KOPT-K1 (cell line): Measurements from ENCODE around the gene TRPM4.
"Not testable (repeated sequence)": the region's sequence is repeated elsewhere in the genome, so short reads cannot be mapped to it uniquely, and the experiment has no call there.

Experiments
- H3K27ac ChIP-seq: fragments of 200-600 bp; sonication (generic); 2 replicates; pipeline ENCODE4 v1.5.1; 2016; ENCODE audit warnings: antibody characterized with exemption, mild to moderate bottlenecking, low read depth, low read length; ENCODE audit not compliant: poor library complexity, severe bottlenecking
- H3K36me3 ChIP-seq: fragments of 200-600 bp; sonication (generic); 2 replicates; pipeline ENCODE4 v1.5.1; 2017; ENCODE audit warnings: antibody characterized with exemption, mild to moderate bottlenecking, low read length, moderate library complexity; ENCODE audit not compliant: insufficient read depth
- H3K9me3 ChIP-seq: fragments of 200-600 bp; sonication (generic); 2 replicates; pipeline ENCODE4 v1.5.1; 2017; ENCODE audit warnings: antibody characterized with exemption, low read length, mild to moderate bottlenecking; ENCODE audit not compliant: insufficient read depth, poor library complexity, severe bottlenecking

Gene TRPM4

DNA sequence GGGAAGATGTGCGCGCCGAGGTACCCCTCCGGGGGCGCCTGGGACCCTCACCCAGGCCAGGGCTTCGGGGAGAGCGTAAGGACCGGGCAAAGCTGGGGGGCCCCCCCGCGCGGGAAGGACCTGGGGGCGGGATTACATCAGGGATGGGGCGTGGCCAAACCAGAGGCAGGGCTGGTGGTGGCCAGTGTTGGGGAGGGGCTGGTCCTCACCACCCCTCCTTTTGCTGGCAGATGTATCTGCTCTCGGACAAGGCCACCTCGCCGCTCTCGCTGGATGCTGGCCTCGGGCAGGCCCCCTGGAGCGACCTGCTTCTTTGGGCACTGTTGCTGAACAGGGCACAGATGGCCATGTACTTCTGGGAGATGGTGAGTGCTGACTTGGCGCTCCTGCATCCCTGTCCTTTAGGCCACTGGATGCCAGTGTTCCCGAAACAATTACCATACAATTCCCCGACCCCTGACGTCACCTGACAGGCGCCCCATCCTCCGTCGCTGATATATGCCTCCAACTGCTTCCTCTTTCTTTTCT lies 25.3 kb downstream of the TRPM4 start:
- H3K9me3 ChIP-seq, result no peaks in the 10 kb centered on the region
- no peak overlapping the region for H3K27ac ChIP-seq
- no peaks in the 10 kb centered on the region for H3K36me3 ChIP-seq

- no peaks in the 10 kb centered on the region for H3K36me3 ChIP-seq
- H3K27ac ChIP-seq, result no peak overlapping the region
- peaks cover 7% of the 10 kb centered on the region for H3K9me3 ChIP-seq
Measured at GRCh38 chr19:49186108-49186507, 28.5 kb downstream of the TRPM4 start.

- H3K27ac ChIP-seq, result no peak overlapping the region
- H3K36me3 ChIP-seq, result no peaks in the 10 kb centered on the region
- H3K9me3 ChIP-seq, result peaks cover 8% of the 10 kb centered on the region
Measured at GRCh38 chr19:49188626-49189200, 31.1 kb downstream of the TRPM4 start.

DNA sequence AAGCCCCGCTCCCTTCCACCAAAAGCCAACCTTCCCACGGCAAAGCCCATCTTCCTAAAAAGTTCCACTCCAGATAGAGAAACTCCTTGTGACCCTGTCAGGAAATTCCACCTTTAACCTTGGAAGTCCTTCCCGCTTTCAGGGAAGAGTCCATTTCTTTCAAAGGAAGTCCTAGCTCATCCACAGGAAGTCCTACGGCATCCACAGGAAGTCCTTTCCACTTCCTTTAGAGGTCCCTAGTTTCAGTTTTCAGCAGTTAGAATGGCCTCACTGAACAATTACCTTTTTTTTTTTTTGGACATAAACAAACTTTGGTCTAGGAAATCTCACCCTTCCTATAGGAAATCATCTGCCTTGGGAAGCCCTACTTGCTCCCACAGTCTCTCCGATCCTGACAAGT lies 31.7 kb downstream of the TRPM4 start:
- Histone ChIP-seq H3K36me3 (no peaks in the 10 kb centered on the region), H3K27ac (no peak overlapping the region), H3K9me3 (peaks cover 8% of the 10 kb centered on the region)

- H3K36me3 ChIP-seq, result no peaks in the 10 kb centered on the region
- no peak overlapping the region for H3K27ac ChIP-seq
- H3K9me3 ChIP-seq, result peaks cover 8% of the 10 kb centered on the region
Measured at GRCh38 chr19:49190781-49191180, 33.2 kb downstream of the TRPM4 start.

DNA sequence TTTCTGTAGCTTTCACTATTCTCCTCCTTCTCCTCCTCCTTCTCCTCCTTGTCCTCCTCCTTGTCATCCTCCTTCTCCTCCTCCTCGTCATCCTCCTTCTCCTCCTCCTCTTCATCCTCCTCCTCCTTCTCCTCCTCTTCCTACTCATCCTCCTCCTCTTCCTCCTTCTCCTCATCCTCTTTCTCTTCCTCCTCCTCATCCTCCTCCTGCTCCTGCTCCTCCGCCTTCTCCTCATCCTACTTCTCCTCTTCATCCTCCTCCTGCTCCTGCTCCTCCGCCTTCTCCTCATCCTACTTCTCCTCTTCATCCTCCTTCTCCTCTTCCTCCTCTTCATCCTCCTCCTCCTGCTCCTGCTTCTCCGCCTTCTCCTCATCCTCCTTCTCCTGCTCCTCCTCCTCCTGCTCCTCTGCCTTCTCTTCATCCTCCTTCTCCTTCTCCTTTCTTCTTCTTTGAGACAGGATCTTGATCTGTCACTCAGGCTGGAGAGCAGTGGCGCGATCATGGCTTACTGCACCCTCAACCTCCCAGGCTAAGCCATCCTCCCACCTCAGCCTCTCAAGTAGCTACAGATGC lies 36.3 kb downstream of the TRPM4 start:
- Histone ChIP-seq H3K9me3 (peaks cover 8% of the 10 kb centered on the region), H3K27ac (no peak overlapping the region), H3K36me3 (no peaks in the 10 kb centered on the region)

DNA sequence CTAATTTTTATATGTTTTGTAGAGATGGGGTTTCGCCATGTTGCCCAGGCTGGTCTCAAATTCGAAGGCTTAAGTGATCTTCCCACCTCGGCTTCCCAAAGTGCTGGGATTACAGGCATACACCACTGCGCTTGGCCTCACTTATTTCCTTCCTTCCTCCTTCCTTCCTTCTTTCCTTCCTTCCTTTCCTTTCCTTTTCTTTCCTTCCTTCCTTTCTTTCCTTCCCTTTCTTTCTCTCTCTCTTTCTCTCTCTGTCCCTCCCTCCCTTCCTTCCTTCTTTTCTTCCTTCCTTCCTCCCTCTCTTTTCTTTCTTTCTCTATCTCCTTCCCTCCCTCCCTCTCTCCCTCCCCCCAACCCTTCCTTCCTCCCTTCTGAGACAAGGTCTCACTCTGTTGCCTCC lies 36.8 kb downstream of the TRPM4 start:
- no peaks in the 10 kb centered on the region for H3K36me3 ChIP-seq
- H3K27ac ChIP-seq, result no peak overlapping the region
- H3K9me3 ChIP-seq, result peaks cover 8% of the 10 kb centered on the region

DNA sequence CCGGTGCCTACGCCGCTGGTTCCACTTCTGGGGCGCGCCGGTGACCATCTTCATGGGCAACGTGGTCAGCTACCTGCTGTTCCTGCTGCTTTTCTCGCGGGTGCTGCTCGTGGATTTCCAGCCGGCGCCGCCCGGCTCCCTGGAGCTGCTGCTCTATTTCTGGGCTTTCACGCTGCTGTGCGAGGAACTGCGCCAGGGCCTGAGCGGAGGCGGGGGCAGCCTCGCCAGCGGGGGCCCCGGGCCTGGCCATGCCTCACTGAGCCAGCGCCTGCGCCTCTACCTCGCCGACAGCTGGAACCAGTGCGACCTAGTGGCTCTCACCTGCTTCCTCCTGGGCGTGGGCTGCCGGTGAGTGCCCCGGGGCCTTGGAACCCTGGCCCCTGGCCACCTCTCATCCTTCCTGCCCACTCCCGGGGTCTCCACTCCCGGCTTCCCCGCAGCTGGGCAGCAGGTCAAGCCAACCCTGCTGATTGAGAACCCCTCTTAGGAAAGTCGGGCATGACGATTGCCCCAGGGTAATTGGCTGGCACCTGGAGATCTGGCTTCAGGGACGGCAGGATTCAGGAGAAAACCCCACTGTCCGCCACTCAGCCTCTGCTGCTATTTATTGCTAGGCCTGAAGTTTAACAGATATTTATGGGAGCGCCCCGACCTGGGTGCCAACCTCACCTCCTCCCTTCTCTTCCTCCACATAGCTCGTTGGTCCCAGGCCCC lies 39.1 kb downstream of the TRPM4 start:
- H3K9me3 ChIP-seq, result no peaks in the 10 kb centered on the region
- no peaks in the 10 kb centered on the region for H3K36me3 ChIP-seq
- H3K27ac ChIP-seq, result no peak overlapping the region

GRCh38 chr19:49200238-49200862 lies 42.8 kb downstream of the TRPM4 start:
- Histone ChIP-seq H3K9me3 (no peaks in the 10 kb centered on the region), H3K27ac (no peak overlapping the region), H3K36me3 (no peaks in the 10 kb centered on the region)

DNA sequence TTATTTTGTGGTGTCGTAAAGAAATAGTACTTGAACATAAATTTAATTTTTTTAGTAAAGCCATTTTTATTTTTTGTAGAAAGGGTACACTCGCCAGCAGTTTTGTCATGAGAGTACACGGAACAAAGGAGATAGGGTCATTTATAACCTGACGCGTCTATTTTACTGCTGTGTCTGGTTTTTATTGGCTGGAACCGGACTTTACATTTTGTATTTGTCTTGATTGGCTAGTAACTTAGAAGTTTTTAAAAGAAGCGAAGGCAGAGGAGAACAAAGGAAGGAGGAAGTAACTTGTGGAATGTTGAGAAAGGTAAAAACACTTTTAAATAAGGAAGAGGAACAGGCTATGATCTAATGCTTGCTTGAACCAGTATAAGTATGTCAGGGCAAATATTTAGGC lies 43.5 kb downstream of the TRPM4 start:
- no peaks in the 10 kb centered on the region for H3K9me3 ChIP-seq
- H3K36me3 ChIP-seq, result no peaks in the 10 kb centered on the region
- no peak overlapping the region for H3K27ac ChIP-seq

- Histone ChIP-seq H3K9me3 (no peaks in the 10 kb centered on the region), H3K27ac (no peak overlapping the region), H3K36me3 (no peaks in the 10 kb centered on the region)
Measured at GRCh38 chr19:49205114-49205513, 47.5 kb downstream of the TRPM4 start.

DNA sequence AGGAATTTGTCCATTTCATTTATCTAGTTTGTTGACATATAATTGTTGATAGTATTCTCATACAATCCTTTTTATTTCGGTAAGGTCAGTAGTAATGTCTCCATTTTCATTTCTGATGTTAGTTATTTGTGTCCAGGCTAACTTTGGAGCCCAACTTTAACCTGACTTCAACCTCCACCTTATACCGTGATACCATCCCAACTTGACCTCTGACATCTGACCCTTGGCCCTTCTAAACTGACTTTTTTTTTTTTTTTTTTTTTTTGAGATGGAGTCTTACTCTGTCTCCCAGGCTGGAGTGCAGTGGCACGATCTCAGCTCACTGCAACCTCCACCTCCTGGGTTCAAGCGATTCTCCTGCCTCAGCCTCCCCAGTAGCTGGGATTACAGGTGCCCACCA lies 51.9 kb downstream of the TRPM4 start:
- H3K27ac ChIP-seq, H3K9me3 ChIP-seq: not testable (repeated sequence)

DNA sequence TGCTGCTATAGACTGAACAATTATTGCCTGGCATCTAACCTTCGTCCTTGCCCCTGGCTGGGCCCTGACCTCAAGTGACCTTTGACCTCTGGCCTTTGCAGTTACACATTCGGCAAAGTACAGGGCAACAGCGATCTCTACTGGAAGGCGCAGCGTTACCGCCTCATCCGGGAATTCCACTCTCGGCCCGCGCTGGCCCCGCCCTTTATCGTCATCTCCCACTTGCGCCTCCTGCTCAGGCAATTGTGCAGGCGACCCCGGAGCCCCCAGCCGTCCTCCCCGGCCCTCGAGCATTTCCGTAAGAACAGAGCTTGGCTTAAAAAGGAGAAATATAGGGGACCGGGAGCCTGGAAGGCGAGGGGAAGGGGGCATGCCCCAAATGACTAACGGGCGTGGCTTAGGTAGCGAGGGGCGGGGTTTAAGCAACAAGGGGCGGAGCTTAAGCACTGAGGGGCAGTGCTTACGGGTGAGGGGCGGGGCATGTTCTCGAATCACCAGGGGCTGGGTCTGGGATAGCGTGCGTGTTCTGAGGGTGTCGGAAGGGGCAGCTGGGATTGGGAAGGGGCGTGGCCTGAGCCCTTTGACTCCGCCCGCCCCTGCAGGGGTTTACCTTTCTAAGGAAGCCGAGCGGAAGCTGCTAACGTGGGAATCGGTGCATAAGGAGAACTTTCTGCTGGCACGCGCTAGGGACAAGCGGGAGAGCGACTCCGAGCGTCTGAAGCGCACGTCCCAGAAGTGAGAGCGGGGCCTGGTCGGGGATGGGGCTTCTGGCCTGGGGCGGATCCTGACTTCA lies 52.7 kb downstream of the TRPM4 start:
- no peaks in the 10 kb centered on the region for H3K9me3 ChIP-seq
- H3K36me3 ChIP-seq, result no peaks in the 10 kb centered on the region
- H3K27ac ChIP-seq, result no peak overlapping the region

More for the DNA sequence above, 51.9 kb downstream of the TRPM4 start:
- not testable (repeated sequence) for H3K36me3 ChIP-seq

DNA sequence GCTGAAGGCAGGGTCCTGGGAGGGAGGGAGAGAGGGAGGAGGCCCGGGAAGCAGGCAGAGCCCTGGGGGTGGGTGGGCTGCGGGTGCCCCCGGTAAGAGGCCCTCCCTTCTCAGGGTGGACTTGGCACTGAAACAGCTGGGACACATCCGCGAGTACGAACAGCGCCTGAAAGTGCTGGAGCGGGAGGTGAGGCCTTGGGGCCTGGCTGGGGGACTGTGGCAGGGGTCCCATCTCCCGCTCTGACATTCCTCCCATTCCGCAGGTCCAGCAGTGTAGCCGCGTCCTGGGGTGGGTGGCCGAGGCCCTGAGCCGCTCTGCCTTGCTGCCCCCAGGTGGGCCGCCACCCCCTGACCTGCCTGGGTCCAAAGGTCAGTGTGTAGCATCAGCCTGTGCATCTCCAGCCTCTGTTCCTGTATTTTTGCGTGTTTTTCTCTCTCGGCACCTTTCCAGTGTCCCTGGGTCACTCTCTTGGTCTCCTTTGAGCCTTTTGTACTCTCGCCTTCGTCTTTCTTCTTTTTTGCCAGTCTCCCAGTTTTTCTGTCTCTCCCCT lies 53.4 kb downstream of the TRPM4 start:
- no peaks in the 10 kb centered on the region for H3K36me3 ChIP-seq
- H3K27ac ChIP-seq, result no peak overlapping the region
- no peaks in the 10 kb centered on the region for H3K9me3 ChIP-seq
